ENCODE measurements around the gene PRSS12. TPM values are rescaled to one million over a fixed set of nuclear protein-coding genes. Genes with fewer than 3 reads are reported as not detected.

Gene PRSS12
- polyA plus RNA-seq, 2 donors, result 1.3 to 4.1 TPM

DNA sequence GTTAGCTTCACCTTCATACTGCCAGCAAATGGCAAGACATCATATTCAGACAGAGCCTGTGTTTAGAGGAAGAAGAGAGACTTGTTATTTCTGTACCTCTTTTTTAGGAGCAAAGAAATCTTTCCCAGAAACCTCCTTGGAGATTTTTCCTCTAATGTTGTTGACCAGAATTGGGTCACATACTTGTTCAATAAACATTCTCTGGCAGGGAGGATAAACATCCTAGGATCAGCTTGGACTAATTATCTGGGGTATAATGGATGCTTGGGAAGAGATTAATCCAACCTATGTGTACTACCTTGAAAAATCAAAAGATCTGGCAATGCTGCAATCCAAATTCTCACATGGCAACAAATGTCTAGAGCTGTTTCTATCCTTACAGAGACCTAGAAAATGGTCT lies 8.4 kb upstream of the PRSS12 start:
- Histone ChIP-seq H3K36me3 (ENCODE audit: control insufficient read depth in 2 of 2, insufficient read depth in 2 of 2, low read length in 1 of 2) (no peaks in the 10 kb centered on the region), H3K27me3 (ENCODE audit: control insufficient read depth in 1 of 2, insufficient read depth in 2 of 2, low read length in 2 of 2) (no peaks in the 10 kb centered on the region), H3K27ac (ENCODE audit: low read depth in 2 of 2, low read length in 1 of 2) (no peak overlapping the region), H3K4me1 (ENCODE audit: control insufficient read depth in 2 of 2, insufficient read depth in 2 of 2, low read length in 1 of 2) (no peaks in the 10 kb centered on the region), H3K4me3 (ENCODE audit: low read depth in 1 of 2, low read length in 2 of 2) (no peak overlapping the region), H3K9me3 (ENCODE audit: control insufficient read depth in 2 of 2, insufficient read depth in 1 of 2, low read depth in 1 of 2, low read length in 1 of 2) (no peaks in the 10 kb centered on the region)

- 65 to 71% methylated on average over 3 of the region's 3 CpGs for WGBS, 2 donors
- Histone ChIP-seq H3K4me3 (ENCODE audit: low read depth in 1 of 2, low read length in 2 of 2) (no peak overlapping the region), H3K27ac (ENCODE audit: low read depth in 2 of 2, low read length in 1 of 2) (no peak overlapping the region), H3K4me1 (ENCODE audit: control insufficient read depth in 2 of 2, insufficient read depth in 2 of 2, low read length in 1 of 2) (no peaks in the 10 kb centered on the region), H3K27me3 (ENCODE audit: control insufficient read depth in 1 of 2, insufficient read depth in 2 of 2, low read length in 2 of 2) (no peaks in the 10 kb centered on the region), H3K36me3 (ENCODE audit: control insufficient read depth in 2 of 2, insufficient read depth in 2 of 2, low read length in 1 of 2) (no peaks in the 10 kb centered on the region), H3K9me3 (ENCODE audit: control insufficient read depth in 2 of 2, insufficient read depth in 1 of 2, low read depth in 1 of 2, low read length in 1 of 2) (no peaks in the 10 kb centered on the region)
Measured at GRCh38 chr4:118360106-118360505, 7.3 kb upstream of the PRSS12 start.

DNA sequence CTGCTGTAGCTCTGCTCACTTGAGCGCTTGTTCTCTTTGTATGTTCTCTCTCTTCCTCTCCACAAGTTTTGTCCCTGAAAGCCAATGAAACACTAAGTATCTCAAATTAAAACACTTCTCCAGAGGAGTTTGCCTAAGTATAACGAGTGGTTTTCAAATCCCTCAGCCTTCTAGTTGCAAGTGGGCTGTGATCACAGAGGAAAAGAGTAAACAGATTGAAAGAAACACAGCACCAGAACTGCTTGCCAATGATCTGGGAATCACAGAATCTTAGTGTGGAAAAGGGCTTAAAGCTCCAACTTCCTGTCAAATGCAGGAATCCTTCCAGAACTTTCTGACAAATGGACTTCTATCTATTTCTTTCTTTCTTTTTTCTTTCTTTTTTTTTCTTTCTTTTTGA lies 4.8 kb upstream of the PRSS12 start:
- Histone ChIP-seq H3K27me3 (ENCODE audit: control insufficient read depth in 1 of 2, insufficient read depth in 2 of 2, low read length in 2 of 2) (no peaks in the 10 kb centered on the region), H3K36me3 (ENCODE audit: control insufficient read depth in 2 of 2, insufficient read depth in 2 of 2, low read length in 1 of 2) (no peaks in the 10 kb centered on the region), H3K27ac (ENCODE audit: low read depth in 2 of 2, low read length in 1 of 2) (no peak overlapping the region), H3K4me3 (ENCODE audit: low read depth in 1 of 2, low read length in 2 of 2) (no peak overlapping the region), H3K9me3 (ENCODE audit: control insufficient read depth in 2 of 2, insufficient read depth in 1 of 2, low read depth in 1 of 2, low read length in 1 of 2) (no peaks in the 10 kb centered on the region), H3K4me1 (ENCODE audit: control insufficient read depth in 2 of 2, insufficient read depth in 2 of 2, low read length in 1 of 2) (no peaks in the 10 kb centered on the region)
- 56 to 59% methylated on average over 2 of the region's 2 CpGs for WGBS, 2 donors

DNA sequence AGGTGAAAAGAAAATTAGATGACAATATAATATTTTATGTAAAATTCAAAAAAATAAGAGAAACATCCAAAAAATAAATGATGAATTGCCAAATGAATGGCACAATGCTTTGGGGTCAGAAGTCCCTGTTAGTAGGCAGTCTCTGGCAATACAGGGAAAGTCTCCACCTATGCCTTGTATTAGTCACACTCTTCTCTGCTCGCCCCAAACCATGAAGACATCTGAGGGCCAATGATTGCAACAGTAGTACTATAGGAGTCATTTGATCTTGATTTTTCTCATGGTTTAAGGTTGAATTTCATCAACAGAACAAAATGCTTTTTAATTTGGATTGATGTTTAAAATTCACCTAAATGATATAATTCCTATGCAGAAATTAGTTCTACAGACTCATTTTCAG lies 3.9 kb upstream of the PRSS12 start:
- 82 to 85% methylated on average over 1 of the region's 1 CpG for WGBS, 2 donors
- peaks cover 0 to 3% of the 10 kb centered on the region in 2 donors for H3K27me3 ChIP-seq (ENCODE audit: control insufficient read depth in 1 of 2, insufficient read depth in 2 of 2, low read length in 2 of 2)

DNA sequence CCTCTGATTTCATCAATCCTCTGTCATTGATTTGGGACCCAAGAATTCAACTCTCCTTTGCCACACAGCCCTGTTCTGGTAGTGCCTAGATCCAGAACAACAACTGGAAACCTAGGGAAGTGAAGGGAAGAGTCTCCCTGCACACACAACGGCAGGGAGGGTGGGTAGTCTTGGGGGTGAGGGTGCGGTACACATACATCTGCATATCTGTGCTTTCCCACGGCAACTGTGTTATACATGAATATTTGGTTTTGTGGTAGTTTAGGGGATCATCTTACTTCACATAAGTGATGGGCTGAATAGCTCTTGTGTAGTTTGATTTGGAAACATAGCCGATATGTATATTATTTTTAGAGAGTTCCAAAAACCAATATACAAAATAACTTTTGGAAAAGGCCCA lies 3.3 kb upstream of the PRSS12 start:
- 90% methylated on average over 4 of the region's 4 CpGs for WGBS, 2 donors

More for the DNA sequence above, 3.9 kb upstream of the PRSS12 start:
- Histone ChIP-seq H3K36me3 (ENCODE audit: control insufficient read depth in 2 of 2, insufficient read depth in 2 of 2, low read length in 1 of 2) (no peaks in the 10 kb centered on the region), H3K4me3 (ENCODE audit: low read depth in 1 of 2, low read length in 2 of 2) (no peak overlapping the region), H3K9me3 (ENCODE audit: control insufficient read depth in 2 of 2, insufficient read depth in 1 of 2, low read depth in 1 of 2, low read length in 1 of 2) (no peaks in the 10 kb centered on the region), H3K4me1 (ENCODE audit: control insufficient read depth in 2 of 2, insufficient read depth in 2 of 2, low read length in 1 of 2) (no peaks in the 10 kb centered on the region), H3K27ac (ENCODE audit: low read depth in 2 of 2, low read length in 1 of 2) (no peak overlapping the region)

DNA sequence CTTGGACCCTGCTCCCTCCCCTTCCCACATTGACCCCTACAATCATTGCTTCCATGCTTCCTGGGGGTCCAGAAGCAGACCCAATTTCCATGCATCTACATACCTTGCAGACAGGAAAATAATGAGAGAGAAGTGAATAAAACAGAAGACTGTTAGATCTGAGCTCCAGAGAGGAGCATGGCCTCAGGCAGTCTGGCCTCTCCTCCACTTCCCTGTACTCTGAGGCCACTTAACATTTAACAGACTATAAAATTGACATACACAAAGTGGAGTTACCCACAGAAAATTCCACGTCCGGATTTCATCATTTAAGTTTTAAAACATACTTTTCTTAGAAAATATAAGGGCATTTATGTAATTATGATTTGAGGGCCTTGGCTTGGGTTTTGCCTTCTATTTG lies 2.1 kb upstream of the PRSS12 start:
- Histone ChIP-seq H3K27me3 (ENCODE audit: control insufficient read depth in 1 of 2, insufficient read depth in 2 of 2, low read length in 2 of 2) (peaks cover 0 to 3% of the 10 kb centered on the region in 2 donors), H3K36me3 (ENCODE audit: control insufficient read depth in 2 of 2, insufficient read depth in 2 of 2, low read length in 1 of 2) (no peaks in the 10 kb centered on the region), H3K4me3 (ENCODE audit: low read depth in 1 of 2, low read length in 2 of 2) (no peak overlapping the region), H3K4me1 (ENCODE audit: control insufficient read depth in 2 of 2, insufficient read depth in 2 of 2, low read length in 1 of 2) (no peaks in the 10 kb centered on the region), H3K27ac (ENCODE audit: low read depth in 2 of 2, low read length in 1 of 2) (no peak overlapping the region), H3K9me3 (ENCODE audit: control insufficient read depth in 2 of 2, insufficient read depth in 1 of 2, low read depth in 1 of 2, low read length in 1 of 2) (no peaks in the 10 kb centered on the region)
- WGBS, 2 donors, result 91 to 92% methylated on average over 2 of the region's 2 CpGs

More for the DNA sequence above, 3.3 kb upstream of the PRSS12 start:
- Histone ChIP-seq H3K4me3 (ENCODE audit: low read depth in 1 of 2, low read length in 2 of 2) (no peak overlapping the region), H3K27ac (ENCODE audit: low read depth in 2 of 2, low read length in 1 of 2) (no peak overlapping the region), H3K4me1 (ENCODE audit: control insufficient read depth in 2 of 2, insufficient read depth in 2 of 2, low read length in 1 of 2) (no peaks in the 10 kb centered on the region), H3K36me3 (ENCODE audit: control insufficient read depth in 2 of 2, insufficient read depth in 2 of 2, low read length in 1 of 2) (no peaks in the 10 kb centered on the region), H3K27me3 (ENCODE audit: control insufficient read depth in 1 of 2, insufficient read depth in 2 of 2, low read length in 2 of 2) (peaks cover 0 to 3% of the 10 kb centered on the region in 2 donors), H3K9me3 (ENCODE audit: control insufficient read depth in 2 of 2, insufficient read depth in 1 of 2, low read depth in 1 of 2, low read length in 1 of 2) (no peaks in the 10 kb centered on the region)

DNA sequence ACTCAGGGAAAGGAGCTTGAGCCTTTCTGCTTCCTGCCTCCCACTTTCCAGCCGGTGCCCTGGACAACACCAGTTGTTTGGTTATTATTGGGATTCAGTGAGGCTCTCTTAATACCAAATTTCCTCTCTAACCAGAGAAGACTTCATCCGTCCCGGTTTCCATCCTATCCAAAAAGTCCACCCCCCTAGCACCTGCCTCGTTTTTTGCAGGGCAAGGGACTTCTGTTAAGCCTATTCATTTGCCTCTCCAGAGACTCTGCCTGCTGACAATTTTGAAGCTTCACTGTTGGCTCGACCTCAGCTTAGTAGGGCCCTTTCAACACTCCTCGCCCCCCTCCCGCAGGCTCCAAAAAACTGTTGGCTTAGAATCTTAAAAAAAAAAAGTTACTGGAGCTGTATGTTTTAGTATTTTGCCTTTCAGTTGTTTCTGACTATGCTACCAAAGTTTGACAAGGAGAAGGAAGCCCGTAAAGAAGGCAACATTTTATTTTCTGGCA lies 779 bp upstream of the PRSS12 start:
- no peak overlapping the region for H3K27ac ChIP-seq (ENCODE audit: low read depth in 2 of 2, low read length in 1 of 2)
- no peaks in the 10 kb centered on the region for H3K36me3 ChIP-seq (ENCODE audit: control insufficient read depth in 2 of 2, insufficient read depth in 2 of 2, low read length in 1 of 2)
- H3K4me1 ChIP-seq (ENCODE audit: control insufficient read depth in 2 of 2, insufficient read depth in 2 of 2, low read length in 1 of 2), result no peaks in the 10 kb centered on the region
- H3K27me3 ChIP-seq (ENCODE audit: control insufficient read depth in 1 of 2, insufficient read depth in 2 of 2, low read length in 2 of 2), result peaks cover 0 to 3% of the 10 kb centered on the region in 2 donors
- H3K9me3 ChIP-seq (ENCODE audit: control insufficient read depth in 2 of 2, insufficient read depth in 1 of 2, low read depth in 1 of 2, low read length in 1 of 2), result no peaks in the 10 kb centered on the region
- WGBS, 2 donors, result 33 to 44% methylated on average over 8 of the region's 8 CpGs
- peak overlapping the region in 1 of 2 donors; percentile 64 for H3K4me3 ChIP-seq (ENCODE audit: low read depth in 1 of 2, low read length in 2 of 2)

DNA sequence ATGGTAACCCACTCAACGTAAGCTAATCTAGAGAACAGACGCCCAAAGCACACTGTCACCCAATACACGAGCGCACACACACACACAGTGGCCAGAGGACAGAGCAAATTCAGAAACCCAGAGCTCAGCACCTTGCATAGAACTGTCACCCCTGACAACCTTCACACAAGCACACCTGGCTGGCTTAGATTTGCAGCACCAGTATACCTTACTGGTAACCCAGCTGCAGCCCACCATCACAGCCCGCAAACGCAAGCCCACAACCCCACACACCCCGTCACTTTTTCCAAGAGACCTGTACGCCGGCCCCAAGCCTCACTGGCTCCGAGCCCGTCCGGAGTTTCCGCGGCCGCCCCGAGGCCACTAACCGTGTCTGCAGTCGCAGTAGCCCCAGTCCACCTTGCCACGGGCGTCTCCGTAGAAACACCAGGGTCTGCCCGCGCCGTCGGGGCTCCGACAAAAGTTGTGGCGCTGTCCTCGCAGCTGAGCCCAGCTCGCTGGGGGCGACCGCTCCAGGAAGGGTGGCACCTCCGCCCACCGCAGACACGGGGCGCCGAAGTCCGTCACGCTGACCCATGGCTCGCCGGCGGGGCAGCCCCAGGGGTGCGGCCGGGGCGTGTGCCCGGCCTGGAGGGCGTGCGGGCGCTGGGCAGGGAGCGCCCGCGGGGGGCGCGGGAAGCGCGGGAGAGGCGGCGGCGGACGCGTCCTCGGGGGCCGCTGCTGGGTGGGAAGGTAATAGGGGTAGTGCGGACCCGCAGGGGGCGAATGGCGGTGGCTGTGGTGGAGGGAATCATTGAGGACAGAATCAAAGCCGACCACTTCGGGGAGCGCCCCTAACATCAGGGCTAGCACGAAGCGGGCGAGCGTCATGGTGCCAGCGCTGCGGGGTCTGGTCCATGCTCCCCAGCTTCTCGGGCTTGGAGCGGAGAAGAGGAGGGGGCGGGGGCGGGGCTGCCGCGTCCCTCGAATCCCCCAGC lies 664 bp downstream of the PRSS12 start:
- H3K36me3 ChIP-seq (ENCODE audit: control insufficient read depth in 2 of 2, insufficient read depth in 2 of 2, low read length in 1 of 2), result no peaks in the 10 kb centered on the region
- H3K27ac ChIP-seq (ENCODE audit: low read depth in 2 of 2, low read length in 1 of 2), result peak overlapping the region in 1 of 2 donors; percentile 18
- no peaks in the 10 kb centered on the region for H3K9me3 ChIP-seq (ENCODE audit: control insufficient read depth in 2 of 2, insufficient read depth in 1 of 2, low read depth in 1 of 2, low read length in 1 of 2)
- no peaks in the 10 kb centered on the region for H3K4me1 ChIP-seq (ENCODE audit: control insufficient read depth in 2 of 2, insufficient read depth in 2 of 2, low read length in 1 of 2)
- H3K27me3 ChIP-seq (ENCODE audit: control insufficient read depth in 1 of 2, insufficient read depth in 2 of 2, low read length in 2 of 2), result peaks cover 0 to 3% of the 10 kb centered on the region in 2 donors
- 4% methylated on average over 74 to 82 of the region's 82 CpGs for WGBS, 2 donors
- peak overlapping the region; percentile 62 to 64 for H3K4me3 ChIP-seq (ENCODE audit: low read depth in 1 of 2, low read length in 2 of 2)

DNA sequence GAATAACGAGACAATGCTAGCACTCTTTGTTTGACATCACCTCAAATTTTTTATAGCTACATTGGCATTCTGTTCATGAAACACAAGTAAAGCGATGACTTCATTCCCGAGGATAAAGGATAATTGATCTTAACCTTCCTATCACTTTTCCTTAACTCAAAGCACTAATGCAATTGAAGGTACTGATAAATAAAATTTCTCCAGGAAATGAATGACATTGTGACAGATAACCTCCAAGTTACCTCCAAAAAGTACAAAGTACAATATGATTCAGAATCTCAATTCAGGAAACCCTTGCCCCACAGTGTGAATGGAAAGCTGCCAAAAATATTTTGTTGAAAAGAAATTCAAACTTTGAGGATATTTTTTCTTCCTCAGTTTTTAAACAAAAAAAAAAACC lies 1.8 kb downstream of the PRSS12 start:
- no peaks in the 10 kb centered on the region for H3K9me3 ChIP-seq (ENCODE audit: control insufficient read depth in 2 of 2, insufficient read depth in 1 of 2, low read depth in 1 of 2, low read length in 1 of 2)
- WGBS, 2 donors, result 45 to 62% methylated on average over 3 of the region's 3 CpGs
- peaks cover 0 to 3% of the 10 kb centered on the region in 2 donors for H3K27me3 ChIP-seq (ENCODE audit: control insufficient read depth in 1 of 2, insufficient read depth in 2 of 2, low read length in 2 of 2)
- H3K4me1 ChIP-seq (ENCODE audit: control insufficient read depth in 2 of 2, insufficient read depth in 2 of 2, low read length in 1 of 2), result no peaks in the 10 kb centered on the region
- H3K27ac ChIP-seq (ENCODE audit: low read depth in 2 of 2, low read length in 1 of 2), result no peak overlapping the region
- no peaks in the 10 kb centered on the region for H3K36me3 ChIP-seq (ENCODE audit: control insufficient read depth in 2 of 2, insufficient read depth in 2 of 2, low read length in 1 of 2)
- H3K4me3 ChIP-seq (ENCODE audit: low read depth in 1 of 2, low read length in 2 of 2), result no peak overlapping the region

Measured in esophagus (tissue), 2 donors.